H1 (cell line): ENCODE results near the gene RBM19. TPM values are rescaled to one million over a fixed set of nuclear protein-coding genes. Genes with fewer than 3 reads are reported as not detected.

ENCODE experiments used
- CTCF ChIA-PET: fragments of 300-600 bp; sonication (Branson Sonifier 250); formaldehyde crosslinking; loops from one replicate; lab custom pipeline; 2021; ENCODE audit not compliant: partially characterized antibody; lab: Charles Lee
- POLR2A ChIA-PET: fragments of 300-600 bp; sonication (Branson Sonifier 250); formaldehyde crosslinking; loops from one replicate; lab custom pipeline; 2021; ENCODE audit warnings: inconsistent platforms; ENCODE audit not compliant: partially characterized antibody; lab: Charles Lee
- DNase-seq, 2 experiments: peaks; one replicate each; pipeline versions ENCODE4 v3.0.0 to v3.0.0-alpha.2; 2010 to 2022; ENCODE audit warnings: low spot score in 2 of 2, low read depth in 1 of 2, mixed read lengths in 1 of 2
- FAIRE-seq: peaks from 2 replicates; lab custom pipeline; 2011; peaks lifted over from hg19 to GRCh38; lab: Jason Lieb, UNC
- H2AFZ ChIP-seq: 2 replicates; pipeline ENCODE4 v1.8.1; 2012; ENCODE audit warnings: low read length, inconsistent platforms
- H2AK5ac ChIP-seq: 2 replicates; pipeline ENCODE4 v1.6.1; 2013; ENCODE audit warnings: low read depth, low read length
- H2BK120ac ChIP-seq: replicated peaks from 2 replicates; pipeline ENCODE3; 2013; ENCODE audit warnings: low read depth, low read length, inconsistent platforms
- H2BK12ac ChIP-seq: 2 replicates; pipeline ENCODE4 v1.6.1; 2013; ENCODE audit warnings: low read depth, low read length
- H2BK15ac ChIP-seq: 2 replicates; pipeline ENCODE4 v1.6.1; 2013; ENCODE audit warnings: low read length
- H2BK20ac ChIP-seq: 2 replicates; pipeline ENCODE4 v1.6.1; 2013; ENCODE audit warnings: low read length
- H2BK5ac ChIP-seq: 2 replicates; pipeline ENCODE4 v1.6.1; 2013; ENCODE audit warnings: low read depth, low read length
- H3K14ac ChIP-seq: 2 replicates; pipeline ENCODE4 v1.6.1; 2013; ENCODE audit warnings: inconsistent platforms; ENCODE audit not compliant: insufficient read length
- H3K18ac ChIP-seq: 2 replicates; pipeline ENCODE4 v1.6.1; 2013; ENCODE audit warnings: low read length; ENCODE audit errors: extremely low read depth
- H3K23ac ChIP-seq: 2 replicates; pipeline ENCODE4 v1.6.1; 2013; ENCODE audit warnings: inconsistent platforms; ENCODE audit not compliant: insufficient read length
- H3K23me2 ChIP-seq: 2 replicates; pipeline ENCODE4 v1.6.1; 2013; ENCODE audit warnings: low read depth, low read length
- H3K27ac ChIP-seq: 2 replicates; pipeline ENCODE4 v1.6.1; 2011; ENCODE audit warnings: low read depth, low read length, inconsistent platforms
- H3K27me3 ChIP-seq, 4 experiments: replicated peaks in 1 of 4; 1 replicate in 1 of 4; 2 replicates in 3 of 4; pipeline versions ENCODE4 v1.6.1 to v1.8.1; 2011 to 2013; ENCODE audit warnings: low read length in 3 of 4, mild to moderate bottlenecking in 3 of 4, inconsistent platforms in 2 of 4, mixed read lengths in 2 of 4, moderate library complexity in 1 of 4; ENCODE audit not compliant: control insufficient read depth in 3 of 4, insufficient read depth in 3 of 4; ENCODE audit errors: extremely low read depth in 1 of 4
- H3K36me3 ChIP-seq, 4 experiments: 2 replicates each; pipeline versions ENCODE4 v1.6.1 to v1.8.1; 2011 to 2013; ENCODE audit warnings: mild to moderate bottlenecking in 4 of 4, low read length in 3 of 4, moderate library complexity in 2 of 4, control low read depth in 1 of 4, inconsistent platforms in 1 of 4; ENCODE audit not compliant: insufficient read depth in 4 of 4, control insufficient read depth in 2 of 4
- H3K4ac ChIP-seq: replicated peaks from 2 replicates; pipeline ENCODE3; 2013; ENCODE audit warnings: low read length, low read depth, mixed read lengths, inconsistent platforms; ENCODE audit not compliant: insufficient read length
- H3K4me1 ChIP-seq, 4 experiments: replicated peaks in 1 of 4; 1 replicate in 1 of 4; 2 replicates in 3 of 4; pipeline versions ENCODE4 v1.6.1 to v1.8.1; 2011 to 2013; ENCODE audit warnings: low read length in 3 of 4, inconsistent platforms in 2 of 4, mixed read lengths in 1 of 4; ENCODE audit not compliant: insufficient read depth in 4 of 4, control insufficient read depth in 3 of 4
- H3K4me2 ChIP-seq, 2 experiments: 2 replicates each; pipeline versions ENCODE4 v1.6.1 to v1.8.1; 2011 to 2013; ENCODE audit warnings: low read depth in 2 of 2, low read length in 2 of 2, control low read depth in 1 of 2, inconsistent platforms in 1 of 2, mild to moderate bottlenecking in 1 of 2; ENCODE audit not compliant: insufficient read depth in 1 of 2
- H3K4me3 ChIP-seq, 4 experiments: fragments of 200-600, 300-600 bp in 1 of 4; sonication (generic), shearing (Covaris generic), sonication (Bioruptor Twin) in 1 of 4; 2 replicates each; pipeline versions ENCODE4 v1.5.1 to v1.8.1; 2011 to 2016; ENCODE audit warnings: low read length in 4 of 4, low read depth in 3 of 4, control low read depth in 2 of 4, inconsistent platforms in 2 of 4, mild to moderate bottlenecking in 2 of 4, mixed read lengths in 1 of 4, moderate library complexity in 1 of 4; ENCODE audit not compliant: insufficient read depth in 2 of 4; ENCODE audit errors: extremely low read depth in 1 of 4
- H3K56ac ChIP-seq: replicated peaks from 2 replicates; pipeline ENCODE3; 2013; ENCODE audit warnings: low read depth, mild to moderate bottlenecking, mixed read lengths, low read length, inconsistent platforms; ENCODE audit not compliant: insufficient read length
- H3K79me1 ChIP-seq: 2 replicates; pipeline ENCODE4 v1.6.1; 2013; ENCODE audit warnings: low read depth, low read length, control low read depth
- H3K79me2 ChIP-seq, 2 experiments: 2 replicates each; pipeline versions ENCODE4 v1.6.1 to v1.8.1; 2012 to 2013; ENCODE audit warnings: low read length in 2 of 2, mild to moderate bottlenecking in 2 of 2, inconsistent platforms in 1 of 2; ENCODE audit not compliant: insufficient read depth in 2 of 2, control insufficient read depth in 1 of 2
- H3K9ac ChIP-seq, 4 experiments: replicated peaks in 1 of 4; 1 replicate in 1 of 4; 2 replicates in 3 of 4; pipeline versions ENCODE4 v1.6.1 to v1.8.1; 2011 to 2013; ENCODE audit warnings: low read depth in 3 of 4, low read length in 3 of 4, control low read depth in 2 of 4, mild to moderate bottlenecking in 2 of 4, moderate library complexity in 2 of 4, inconsistent platforms in 1 of 4; ENCODE audit errors: extremely low read depth in 1 of 4
- H3K9me3 ChIP-seq, 2 experiments: 2 replicates each; pipeline versions ENCODE4 v1.6.1 to v1.8.1; 2012 to 2013; ENCODE audit warnings: mild to moderate bottlenecking in 2 of 2, moderate library complexity in 2 of 2, control low read depth in 1 of 2, inconsistent platforms in 1 of 2, low read depth in 1 of 2, low read length in 1 of 2, mixed read lengths in 1 of 2; ENCODE audit not compliant: insufficient read depth in 2 of 2
- H4K20me1 ChIP-seq, 2 experiments: replicated peaks in 1 of 2; 2 replicates each; pipeline versions ENCODE3 to v1.8.1; 2011 to 2013; ENCODE audit warnings: inconsistent platforms in 2 of 2, low read length in 2 of 2, mild to moderate bottlenecking in 1 of 2; ENCODE audit not compliant: insufficient read depth in 2 of 2, control insufficient read depth in 1 of 2
- H4K5ac ChIP-seq: 2 replicates; pipeline ENCODE4 v1.6.1; 2013; ENCODE audit warnings: low read length, low read depth, mixed read lengths, inconsistent platforms; ENCODE audit not compliant: insufficient read length
- H4K8ac ChIP-seq: 2 replicates; pipeline ENCODE4 v1.8.0; 2013; ENCODE audit warnings: mild to moderate bottlenecking, moderate library complexity, low read length, inconsistent platforms; ENCODE audit not compliant: insufficient read depth; ENCODE audit errors: extremely low read depth
- H4K91ac ChIP-seq: replicated peaks from 2 replicates; pipeline ENCODE3; 2013; ENCODE audit warnings: low read length, mixed read lengths, inconsistent platforms; ENCODE audit not compliant: insufficient read length
- GABPA ChIP-seq: IDR thresholded peaks from 2 replicates; pipeline ENCODE4 v1.6.1; 2011; ENCODE audit warnings: mild to moderate bottlenecking, low read length, moderate library complexity, borderline replicate concordance; ENCODE audit not compliant: insufficient read depth
- KDM5A ChIP-seq: fragments of 200-600 bp; IDR thresholded peaks from 2 replicates; pipeline ENCODE4 v1.7.1; 2012; ENCODE audit warnings: mild to moderate bottlenecking, low read length, inconsistent platforms, mixed read lengths
- PHF8 ChIP-seq: fragments of 200-600 bp; sonication (generic); conservative IDR thresholded peaks from 2 replicates; pipeline ENCODE4 v1.7.1; 2012; ENCODE audit warnings: low read depth, mild to moderate bottlenecking, inconsistent platforms, low read length, moderate library complexity
- POU5F1 ChIP-seq: IDR thresholded peaks from 2 replicates; pipeline ENCODE4 v1.6.1; 2011; ENCODE audit warnings: low read depth, mild to moderate bottlenecking, low read length, moderate library complexity
- RAD21 ChIP-seq, 2 experiments: IDR thresholded peaks in 1 of 2; conservative IDR thresholded peaks in 1 of 2; 2 replicates each; pipeline ENCODE4 v1.6.1; 2011; ENCODE audit warnings: low read depth in 2 of 2, low read length in 2 of 2, improper control_type of control experiment in 1 of 2, inconsistent platforms in 1 of 2, mild to moderate bottlenecking in 1 of 2, moderate library complexity in 1 of 2
- SIRT6 ChIP-seq: IDR thresholded peaks from one replicate; pipeline ENCODE4 v1.7.1; 2012; ENCODE audit warnings: low read length, inconsistent platforms
- TAF7 ChIP-seq: optimal IDR thresholded peaks from 2 replicates; pipeline ENCODE3; 2011; ENCODE audit warnings: low read depth, mild to moderate bottlenecking, inconsistent platforms, low read length, moderate library complexity, borderline replicate concordance
- TBP ChIP-seq: IDR thresholded peaks from 2 replicates; pipeline ENCODE4 v1.6.1; 2011; ENCODE audit warnings: low read depth, low read length, improper control_type of control experiment
- TCF12 ChIP-seq: IDR thresholded peaks from 2 replicates; pipeline ENCODE4 v1.6.1; 2011; ENCODE audit warnings: low read depth, mild to moderate bottlenecking, low read length
- whole genome bisulfite sequencing, 2 experiments: shearing (Covaris generic) in 1 of 2; methylation state at CpG; one replicate each; pipeline versions ENCODE4 v1.1.6 to v1.1.7; 2013 to 2015; ENCODE audit warnings: low lambda C conversion rate in 2 of 2, mixed read lengths in 2 of 2, inconsistent platforms in 1 of 2, low coverage in 1 of 2, missing lambda C conversion rate in 1 of 2; ENCODE audit not compliant: insufficient replicate concordance in 2 of 2, insufficient coverage in 1 of 2, insufficient read length in 1 of 2; ENCODE audit errors: extremely low coverage in 1 of 2, missing lambda C conversion rate in 1 of 2; 5-methylcytosine and 5-hydroxymethylcytosine counted together
- polyA plus RNA-seq, 7 experiments: library from polyadenylated mRNA; depleted of rRNA in 3 of 7; stranded (reverse) in 5 of 7; unstranded in 2 of 7; fragments of >200 nt in 5 of 7; fragments of 200-250 nt in 2 of 7; gene quantifications; 1 replicate in 5 of 7; 2 replicates in 1 of 7; 4 replicates in 1 of 7; pipeline versions ENCODE4 v1.2.1 to v1.2.3, GENCODE V29; 2011 to 2013; ENCODE audit warnings: missing spikeins in 2 of 7, mixed read lengths in 2 of 7
- total RNA-seq: library from RNA; stranded (reverse); fragmentation: NEBNext Ultra II Directional; extraction: Animal tissue kit (Norgen Biotek cat#: 25700); gene quantifications from 2 replicates; pipeline ENCODE4 v1.2.1, GENCODE V29; 2021
- TF ChIP-seq, protein P1 (sequence below): IDR thresholded peaks from 2 replicates; pipeline ENCODE4 v1.6.1; 2011; ENCODE audit warnings: low read length, improper control_type of control experiment
- TF ChIP-seq, protein P2 (sequence below): IDR thresholded peaks from 2 replicates; pipeline ENCODE4 v1.6.1; 2012; ENCODE audit warnings: low read length, inconsistent platforms

The RBM19 gene
- total and polyA plus RNA-seq, 2 of the 8 experiments (the other 6 are each of a cell fraction or from before 2014, with no cell fraction given), result 23.4 to 61.9 TPM

DNA sequence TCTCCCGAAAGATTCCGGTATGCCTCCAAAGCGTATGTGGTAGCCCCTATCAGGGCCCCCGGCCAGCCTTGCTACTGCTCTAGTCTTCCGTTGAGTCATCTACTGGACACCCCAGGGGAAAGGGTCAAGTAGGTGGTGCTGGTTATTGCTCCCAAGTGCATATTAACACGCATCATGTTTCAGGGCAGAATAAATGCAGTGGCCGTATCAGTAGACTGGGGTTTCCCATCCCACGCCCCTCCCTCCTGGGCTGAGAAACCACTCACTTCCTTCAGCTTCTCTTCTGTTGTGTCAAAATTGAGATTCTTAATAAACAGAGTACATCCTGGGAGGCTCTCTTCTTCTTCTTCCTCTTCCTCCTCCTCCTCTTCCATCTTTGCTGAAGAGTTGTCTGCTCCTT, 39.3 kb downstream of the RBM19 start:
- FAIRE-seq (no peak), DNase-seq (no peak)
- no peak overlapping the region for H4K5ac ChIP-seq
- WGBS, 2 experiments, result 90% methylated on average over 8 of the region's 8 CpGs; no CpG with 5 or more reads in 1 of the 2 experiments
- H2BK5ac ChIP-seq, result no peak overlapping the region
- H3K4me3 ChIP-seq, result no peak overlapping the region
- no peak overlapping the region for H3K9ac ChIP-seq
- H2BK15ac ChIP-seq, result no peak overlapping the region
- ChIA-PET POLR2A (no interaction called here), CTCF (interaction anchor here (0.8 kb wide), 1 partner anchor 14 kb away, joined by 3 read pairs; no protein-coding TSS in a partner anchor)
- no peak overlapping the region for H3K4ac ChIP-seq
- H3K36me3 ChIP-seq, result peaks cover 16 to 38% (median 26%) of the 10 kb centered on the region in 4 experiments; a peak in 7 of 8 replicates
- H2BK12ac ChIP-seq, result no peak overlapping the region
- no peak overlapping the region for H2BK20ac ChIP-seq
- no peak overlapping the region for H3K14ac ChIP-seq
- H3K27me3 ChIP-seq, result no peaks in the 10 kb centered on the region
- no peaks in the 10 kb centered on the region for H3K23me2 ChIP-seq
- H4K8ac ChIP-seq, result no peak overlapping the region
- no peak overlapping the region for H3K27ac ChIP-seq
- no peaks in the 10 kb centered on the region for H3K79me1 ChIP-seq
- H3K23ac ChIP-seq, result no peak overlapping the region
- no peak overlapping the region for H3K56ac ChIP-seq
- H4K91ac ChIP-seq, result no peak overlapping the region
- no peaks in the 10 kb centered on the region for H4K20me1 ChIP-seq
- H2AFZ ChIP-seq, result no peak overlapping the region
- no peak overlapping the region for H2AK5ac ChIP-seq
- H2BK120ac ChIP-seq, result no peak overlapping the region
- no peaks in the 10 kb centered on the region for H3K9me3 ChIP-seq
- H3K79me2 ChIP-seq, result no peaks in the 10 kb centered on the region
- no peak overlapping the region for H3K18ac ChIP-seq
- H3K4me1 ChIP-seq, result peaks cover 0 to 17% (median 7%) of the 10 kb centered on the region in 4 experiments; a peak in 4 of 7 replicates
- no peak overlapping the region for H3K4me2 ChIP-seq
- TF ChIP-seq TCF12 (no peak), TAF7 (no peak), KDM5A (no peak), POU5F1 (no peak), TBP (no peak), RAD21 (IDR thresholded peaks at IDR 0.05 in 1 of 2, conservative IDR thresholded peaks at IDR 0.05 in 1 of 2; ENCODE audit: low read depth in 2 of 2, low read length in 2 of 2) (no peak), GABPA (no peak), PHF8 (no peak), SIRT6 (no peak)
- TF ChIP-seq, protein P1, sequence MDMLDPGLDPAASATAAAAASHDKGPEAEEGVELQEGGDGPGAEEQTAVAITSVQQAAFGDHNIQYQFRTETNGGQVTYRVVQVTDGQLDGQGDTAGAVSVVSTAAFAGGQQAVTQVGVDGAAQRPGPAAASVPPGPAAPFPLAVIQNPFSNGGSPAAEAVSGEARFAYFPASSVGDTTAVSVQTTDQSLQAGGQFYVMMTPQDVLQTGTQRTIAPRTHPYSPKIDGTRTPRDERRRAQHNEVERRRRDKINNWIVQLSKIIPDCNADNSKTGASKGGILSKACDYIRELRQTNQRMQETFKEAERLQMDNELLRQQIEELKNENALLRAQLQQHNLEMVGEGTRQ, result no peak
- TF ChIP-seq, protein P2, sequence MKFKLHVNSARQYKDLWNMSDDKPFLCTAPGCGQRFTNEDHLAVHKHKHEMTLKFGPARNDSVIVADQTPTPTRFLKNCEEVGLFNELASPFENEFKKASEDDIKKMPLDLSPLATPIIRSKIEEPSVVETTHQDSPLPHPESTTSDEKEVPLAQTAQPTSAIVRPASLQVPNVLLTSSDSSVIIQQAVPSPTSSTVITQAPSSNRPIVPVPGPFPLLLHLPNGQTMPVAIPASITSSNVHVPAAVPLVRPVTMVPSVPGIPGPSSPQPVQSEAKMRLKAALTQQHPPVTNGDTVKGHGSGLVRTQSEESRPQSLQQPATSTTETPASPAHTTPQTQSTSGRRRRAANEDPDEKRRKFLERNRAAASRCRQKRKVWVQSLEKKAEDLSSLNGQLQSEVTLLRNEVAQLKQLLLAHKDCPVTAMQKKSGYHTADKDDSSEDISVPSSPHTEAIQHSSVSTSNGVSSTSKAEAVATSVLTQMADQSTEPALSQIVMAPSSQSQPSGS, result no peak
